GM19099 (cell line): ENCODE results near the gene LSS.

Experiments used
- POLR2A ChIP-seq: IDR thresholded peaks from 3 replicates; pipeline ENCODE4 v1.6.1; 2011; ENCODE audit warnings: low read depth; ENCODE audit not compliant: insufficient read length; ENCODE audit errors: extremely low read depth

LSS gene

DNA sequence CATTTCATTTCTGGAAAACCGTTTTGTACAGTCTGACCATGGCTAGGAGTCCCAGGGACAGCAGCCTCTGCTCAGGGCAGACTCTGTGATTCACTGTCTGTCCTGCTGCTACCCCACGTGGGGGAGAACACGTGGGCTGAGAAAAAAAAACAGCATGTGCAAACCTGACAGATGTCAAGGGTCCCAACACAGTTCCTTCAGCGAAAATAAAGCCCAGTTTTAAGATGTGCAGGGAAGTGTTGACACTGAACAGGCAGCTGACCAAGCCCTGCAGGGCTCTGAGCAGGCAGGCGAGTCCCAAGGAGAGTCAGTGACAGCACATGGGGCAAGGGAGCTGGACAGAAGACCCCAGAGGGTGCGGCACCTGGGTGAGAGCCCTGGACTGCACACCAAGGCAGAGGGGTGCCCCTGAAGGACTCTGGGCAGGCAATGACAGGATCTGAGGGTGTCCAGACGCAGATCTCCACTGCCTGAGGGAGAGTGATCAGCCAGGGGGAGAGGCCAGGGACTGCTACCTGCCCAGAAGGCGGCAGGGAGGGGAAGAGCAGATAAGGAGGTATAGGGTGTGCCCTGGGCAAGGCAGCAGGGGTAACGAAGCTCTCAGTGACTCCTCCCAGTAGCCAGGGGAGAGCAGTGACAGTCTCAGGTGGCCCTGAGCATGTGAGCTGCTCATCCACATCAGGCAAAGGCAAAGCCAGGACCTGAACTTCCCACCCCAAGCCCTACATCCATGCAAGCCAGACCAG, 39.2 kb downstream of the LSS start:
- no peak for TF ChIP-seq POLR2A

DNA sequence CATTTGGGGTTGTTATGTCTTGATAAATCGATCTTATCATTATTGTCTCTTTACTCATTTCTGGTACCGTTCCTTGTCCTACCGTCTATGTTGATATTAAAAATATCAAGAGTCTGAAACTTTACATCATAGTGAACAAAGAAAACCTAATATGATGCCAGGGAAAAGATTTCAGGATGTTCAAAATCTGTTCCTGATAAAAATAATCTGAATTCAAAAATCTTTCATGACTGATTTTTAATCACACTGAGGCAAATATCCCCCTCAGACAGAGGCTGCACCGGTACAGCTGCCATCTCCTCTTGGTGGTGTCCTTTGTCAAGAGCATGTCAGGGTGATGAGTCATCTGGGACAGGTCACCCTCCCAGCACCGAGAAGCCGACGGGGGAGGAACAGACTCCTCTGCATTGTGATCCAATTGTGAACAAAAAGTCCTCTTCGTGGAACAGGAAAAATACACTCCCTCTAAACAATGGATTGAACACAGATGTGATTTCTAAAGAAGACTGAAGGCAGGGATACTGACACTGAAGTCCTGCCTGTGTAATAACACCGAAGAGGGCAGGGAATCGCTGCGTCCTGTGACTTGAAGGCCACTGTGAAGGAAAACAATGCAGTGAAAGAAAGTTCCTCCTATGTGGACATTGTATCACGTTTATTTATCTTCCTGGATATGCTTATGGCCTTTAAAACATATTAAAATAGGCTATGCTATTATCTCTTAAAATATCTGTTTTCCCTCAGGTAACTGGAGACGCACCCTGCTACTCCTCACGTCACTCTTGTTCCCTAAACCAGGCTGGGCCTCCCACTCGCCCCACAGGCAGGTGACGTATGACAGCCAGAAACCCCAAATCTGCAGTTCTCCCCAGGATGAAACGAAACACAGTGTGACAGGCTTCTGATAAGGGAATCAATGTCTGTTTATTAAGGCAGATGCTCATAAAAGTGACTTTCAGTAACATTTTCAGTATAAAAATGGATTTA, 40.1 kb downstream of the LSS start:
- TF ChIP-seq POLR2A = no peak

DNA sequence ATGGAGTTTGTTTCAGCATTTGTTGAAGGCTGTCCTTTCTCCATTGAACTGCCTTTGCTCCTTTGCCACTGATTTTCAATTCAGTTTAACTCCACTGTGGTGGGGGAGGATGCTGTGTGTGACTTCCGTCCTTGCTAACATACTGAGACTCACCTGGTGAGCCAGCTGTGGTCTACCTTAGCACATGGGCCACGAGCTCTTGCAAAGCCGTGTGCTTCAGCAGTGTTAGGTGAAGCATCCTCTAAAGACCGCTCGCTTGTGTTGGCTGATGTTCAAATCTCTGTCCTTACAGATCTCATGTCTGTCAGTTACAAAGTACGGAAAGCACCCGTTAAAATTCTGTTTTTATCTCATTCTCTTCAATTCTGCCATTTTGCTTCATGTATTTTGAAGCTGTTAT, 40.8 kb downstream of the LSS start:
- TF ChIP-seq POLR2A = no peak

DNA sequence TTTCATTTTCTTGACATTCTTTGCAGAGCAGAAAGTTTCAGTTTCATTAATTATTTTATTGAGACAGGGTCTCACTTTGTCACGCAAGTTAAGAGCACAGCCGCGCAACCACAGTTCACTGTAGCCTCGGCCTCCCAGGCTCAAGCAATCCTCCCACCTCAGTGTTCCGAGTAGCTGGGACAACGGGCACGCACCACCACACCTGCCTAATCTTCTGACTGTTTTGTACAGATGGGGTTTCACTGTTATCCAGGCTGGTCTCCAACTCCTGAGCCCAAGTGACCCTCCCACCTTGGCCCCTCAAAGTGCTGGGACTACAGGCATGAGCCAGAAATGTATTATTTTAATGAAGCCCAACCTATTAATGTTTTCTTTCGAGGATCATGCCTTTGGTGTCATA, 41.3 kb downstream of the LSS start:
- no peak for TF ChIP-seq POLR2A

DNA sequence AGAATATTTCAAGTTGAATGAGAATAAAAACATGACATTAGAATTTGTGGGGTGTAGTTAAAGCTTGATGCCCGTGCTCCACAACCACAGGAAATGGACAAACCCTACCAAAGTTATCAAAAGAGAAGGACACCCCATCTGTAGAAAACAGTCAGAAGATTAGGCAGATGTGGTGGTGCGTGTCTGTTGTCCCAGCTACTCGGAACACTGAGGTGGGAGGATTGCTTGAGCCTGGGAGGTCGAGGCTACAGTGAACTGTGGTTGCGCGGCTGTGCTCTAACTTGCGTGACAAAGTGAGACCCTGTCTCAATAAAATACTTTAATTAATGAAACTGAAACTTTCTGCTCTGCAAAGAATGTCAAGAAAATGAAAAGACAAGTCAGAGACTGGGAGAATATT, 42.9 kb downstream of the LSS start:
- TF ChIP-seq POLR2A = no peak

DNA sequence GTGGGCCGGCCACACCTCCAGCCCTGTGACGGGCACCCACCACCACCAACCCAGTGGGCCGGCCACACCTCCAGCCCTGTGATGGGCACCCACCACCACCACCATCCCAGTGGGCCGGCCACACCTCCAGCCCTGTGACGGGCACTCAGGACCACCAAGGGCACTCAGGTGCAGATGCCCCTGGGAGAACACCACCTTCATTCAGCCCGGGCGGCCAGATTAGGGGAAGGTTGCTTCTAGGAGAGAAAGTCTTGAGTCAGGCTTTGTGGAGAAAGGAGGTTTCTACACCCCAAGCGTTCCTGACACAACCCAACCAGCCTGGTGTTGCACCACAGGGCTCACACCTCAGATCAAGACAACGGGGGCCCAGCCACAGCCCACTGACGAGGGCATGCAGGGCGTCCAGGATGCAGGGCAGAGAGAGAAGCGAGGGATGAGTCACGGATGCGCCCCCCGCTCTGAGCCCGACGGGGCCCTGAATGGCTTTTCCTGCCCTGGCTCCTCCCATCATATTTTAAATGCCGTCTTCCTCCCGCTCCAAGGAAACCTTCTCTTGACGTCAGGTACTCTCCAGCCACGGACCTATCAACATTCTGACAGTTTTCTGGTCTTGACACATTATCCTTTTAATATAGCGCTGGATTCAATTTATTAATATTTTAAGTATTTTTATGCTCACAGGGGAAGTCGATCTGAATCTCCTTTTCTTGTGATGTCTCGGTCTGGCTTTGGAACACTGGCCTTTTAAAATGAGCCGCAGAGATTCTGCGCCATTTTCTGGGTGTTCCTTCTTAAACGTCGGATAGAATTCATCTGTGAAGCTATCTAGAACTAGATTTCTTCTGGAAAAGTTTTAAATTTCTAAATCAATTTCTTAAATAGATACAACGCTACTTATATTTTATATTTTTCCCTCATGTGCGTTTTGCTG, 43.7 kb downstream of the LSS start:
- TF ChIP-seq POLR2A = no peak

DNA sequence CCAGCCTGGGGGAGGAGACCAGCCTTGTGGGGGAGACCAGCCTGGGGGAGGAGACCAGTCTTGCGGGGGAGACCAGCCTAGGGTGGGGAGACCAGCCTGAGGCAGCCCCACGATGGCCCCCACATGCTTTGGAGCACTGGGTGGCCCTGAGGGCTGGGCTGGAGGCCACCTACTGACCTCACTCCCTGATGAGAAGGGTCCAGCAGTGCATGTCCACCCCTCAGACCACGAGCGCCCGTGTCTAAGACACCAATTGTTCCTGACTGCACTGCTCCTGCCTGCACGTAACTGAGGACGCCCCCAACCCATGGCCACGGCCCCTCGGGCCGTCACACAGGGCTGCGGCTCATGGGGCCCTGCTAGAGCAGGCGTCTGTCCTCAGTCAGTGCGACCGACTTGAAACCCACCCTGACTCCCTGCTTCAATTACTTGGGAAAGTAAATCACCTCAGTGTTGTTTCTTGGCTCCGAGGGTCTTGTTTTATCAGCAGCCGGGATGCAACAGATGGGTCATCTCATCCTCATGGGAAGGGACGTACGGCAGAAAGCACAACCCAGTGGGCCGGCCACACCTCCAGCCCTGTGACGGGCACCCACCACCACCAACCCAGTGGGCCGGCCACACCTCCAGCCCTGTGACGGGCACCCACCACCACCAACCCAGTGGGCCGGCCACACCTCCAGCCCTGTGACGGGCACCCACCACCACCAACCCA, 44.5 kb downstream of the LSS start, which contains the start of gene SPATC1L:
Gene SPATC1L (minus strand): TSS at position 550 of the 715 bp plus-strand sequence. CDS start 1,643 bp downstream, outside the sequence.
- no peak for TF ChIP-seq POLR2A

DNA sequence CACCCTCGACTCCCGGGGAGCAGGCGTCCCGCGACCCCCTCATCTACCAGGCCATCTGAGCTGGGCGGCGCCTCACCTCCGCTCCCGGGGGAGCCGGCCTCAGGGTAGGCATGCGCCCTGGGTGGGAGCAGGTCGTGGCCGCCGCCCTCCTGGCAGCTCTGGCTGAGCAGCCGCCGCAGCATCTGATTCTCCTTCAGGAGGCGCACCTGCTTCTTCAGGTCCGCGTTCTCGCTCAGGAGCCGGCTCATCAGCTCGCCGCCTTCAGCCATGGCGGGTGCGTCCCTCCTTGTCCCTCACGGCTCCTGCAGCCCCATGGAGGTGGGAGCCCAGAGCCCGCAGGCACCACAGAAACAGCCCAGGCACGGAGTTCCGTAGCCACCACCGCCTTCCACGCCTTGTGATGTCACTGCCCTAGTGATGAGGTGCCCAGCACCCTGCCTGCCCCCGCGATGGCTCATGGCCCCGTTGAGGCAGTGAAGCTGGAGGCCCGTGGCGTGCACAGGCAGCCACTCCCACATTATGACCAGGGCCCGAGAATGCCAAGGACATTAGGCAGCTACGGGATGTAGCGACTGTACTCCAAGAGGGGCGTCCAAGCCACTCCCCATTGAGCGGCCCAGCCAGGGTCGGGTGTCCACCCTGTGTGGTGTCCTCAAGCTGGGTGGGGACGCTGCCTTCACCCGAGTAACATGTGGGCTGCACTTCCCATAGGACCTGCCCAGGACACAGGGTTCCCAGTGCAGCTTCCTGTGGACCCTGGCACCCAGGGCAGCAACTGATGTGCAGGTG, 45.8 kb downstream of the LSS start:
- TF ChIP-seq POLR2A = no peak

DNA sequence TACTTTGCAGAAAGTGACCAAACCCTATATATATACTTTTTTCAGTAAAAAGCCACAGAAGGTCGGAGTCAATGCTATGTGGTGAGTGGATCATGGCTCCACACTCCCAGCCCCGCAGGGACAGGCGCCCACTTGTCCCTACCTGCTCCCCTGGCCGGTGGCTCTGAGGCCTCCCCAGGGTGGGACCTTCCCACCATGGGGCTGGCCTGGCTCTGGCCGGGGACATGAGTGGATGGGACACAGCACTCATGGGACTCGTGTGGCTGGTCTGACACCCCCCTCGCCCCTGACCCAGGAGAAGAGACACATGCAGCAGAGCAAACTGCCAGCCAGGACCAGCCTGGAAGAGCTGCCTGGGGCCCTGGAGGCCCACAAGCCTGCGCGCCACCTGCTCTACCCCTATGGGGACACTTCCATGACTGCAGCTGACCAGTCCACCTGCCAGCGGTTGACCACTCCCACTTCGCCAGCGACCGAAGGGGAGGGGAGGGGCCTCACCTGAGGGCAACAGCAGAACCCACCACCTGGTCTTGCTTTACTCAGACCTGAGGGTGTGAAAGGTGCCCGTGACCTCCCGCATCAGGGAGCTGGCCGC, 46.5 kb downstream of the LSS start:
- no peak for TF ChIP-seq POLR2A

DNA sequence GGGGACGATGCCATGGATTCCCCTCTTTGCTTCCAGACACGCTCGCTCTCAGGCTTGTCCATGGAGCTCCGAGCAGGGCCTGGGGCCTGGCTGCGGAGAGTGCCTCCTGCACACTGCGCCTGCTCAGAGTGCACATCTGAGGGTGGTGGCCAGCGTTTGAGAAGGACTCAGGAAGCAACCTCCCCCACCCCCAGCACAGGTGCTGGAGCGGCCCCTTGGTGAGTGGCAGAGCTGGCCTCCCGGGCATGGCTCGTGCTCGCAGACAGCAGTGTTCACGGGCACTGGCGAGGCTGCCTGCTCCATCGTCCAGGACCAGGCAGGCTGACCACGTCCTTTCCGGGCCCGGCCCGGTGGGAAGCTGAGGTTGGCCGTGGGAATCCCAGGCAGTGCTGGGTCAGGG, 47.1 kb downstream of the LSS start:
- TF ChIP-seq POLR2A = no peak

DNA sequence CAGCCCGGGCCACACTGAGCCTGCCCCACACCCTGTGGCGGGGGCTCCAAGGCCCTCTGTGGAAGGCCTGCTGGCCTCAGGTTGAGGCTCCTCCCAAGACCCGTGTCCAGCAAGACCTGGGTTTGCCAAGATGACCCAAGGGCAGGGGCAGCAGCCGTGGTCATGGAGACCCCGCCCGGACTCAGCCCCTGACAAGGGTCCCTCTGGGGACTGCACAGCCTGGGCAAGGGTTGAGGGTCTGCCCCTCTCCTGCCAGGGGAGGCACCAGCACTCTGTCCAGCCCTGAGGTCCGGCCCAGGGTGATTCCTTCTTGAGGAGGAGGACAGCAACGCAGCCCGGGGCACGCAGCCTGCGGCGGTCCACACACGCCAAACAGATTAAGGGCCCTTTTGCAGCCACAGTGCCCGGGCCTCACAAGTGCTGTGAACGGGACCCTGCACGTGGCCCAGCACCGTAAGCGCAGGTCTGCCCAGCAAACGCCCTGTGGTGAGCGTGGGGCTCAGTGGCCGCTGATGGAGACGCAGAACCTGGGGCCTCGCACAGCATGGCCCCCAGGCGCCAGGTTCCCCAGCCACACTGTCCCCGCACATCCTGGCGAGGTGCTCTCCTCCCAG, 47.7 kb downstream of the LSS start:
- no peak for TF ChIP-seq POLR2A

DNA sequence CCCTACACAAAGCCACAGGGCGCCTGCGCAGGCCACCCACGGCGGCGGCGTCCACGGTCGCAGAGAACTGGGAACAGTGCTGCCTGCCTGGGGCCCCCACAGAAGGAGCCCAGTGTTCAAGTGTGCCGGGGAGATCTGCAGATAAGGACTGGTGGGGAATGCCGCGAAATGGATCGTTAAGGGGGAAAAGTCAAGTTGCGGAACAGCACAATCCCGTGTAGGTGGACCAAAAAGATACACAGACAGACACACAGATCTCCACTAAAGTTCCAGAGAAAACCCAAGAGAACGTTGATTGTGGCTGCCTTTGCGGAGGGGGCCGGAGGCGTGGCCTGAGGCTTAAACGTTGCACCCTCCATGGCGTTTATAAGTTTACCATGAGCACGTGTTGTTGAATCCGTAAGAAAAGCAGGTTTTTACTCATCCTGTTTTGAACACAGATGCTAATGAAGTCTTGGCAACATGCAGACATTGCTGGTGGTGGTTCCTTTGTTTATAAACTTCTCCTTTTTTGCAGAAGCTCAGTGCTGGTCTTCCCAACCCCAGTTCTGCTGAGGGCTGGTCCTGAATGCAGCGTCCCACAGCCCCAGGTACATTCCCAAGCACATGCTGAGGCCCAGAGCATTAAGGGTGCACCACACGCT, 48.4 kb downstream of the LSS start:
- no peak for TF ChIP-seq POLR2A
